IMR-90 (cell line): Measurements from ENCODE around the gene IL19. TPM values are rescaled to one million over a fixed set of nuclear protein-coding genes. Genes with fewer than 3 reads are reported as not detected.

Source experiments
- ATAC-seq: fragments of 200-7000 bp; cut with Tn5 transposase; 2 replicates; pipeline ENCODE4 v1.9.1; 2020; ENCODE audit warnings: low read depth, mild to moderate bottlenecking, moderate library complexity
- BruUV-seq: library from RNA; stranded (reverse); fragments of 400-500 nt; replicated peaks from 2 replicates; lab custom pipeline; 2021; lab: Mats Ljungman, UMichigan
- CTCF ChIA-PET: fragments of 300-600 bp; formaldehyde crosslinking; extraction: SDS; loops from one replicate; lab custom pipeline; 2021; ENCODE audit warnings: antibody characterized with exemption; lab: Yijun Ruan, JAX
- POLR2A ChIA-PET: fragments of 300-600 bp; sonication (Branson Sonifier 250); formaldehyde crosslinking; loops from one replicate; lab custom pipeline; 2022; ENCODE audit warnings: antibody characterized with exemption; ENCODE audit not compliant: unreplicated experiment; lab: Charles Lee
- DNase-seq: peaks from one replicate; pipeline ENCODE4 v3.0.0; 2013
- H2AFZ ChIP-seq: replicated peaks from 2 replicates; pipeline ENCODE3; 2013; ENCODE audit warnings: low read length, mild to moderate bottlenecking; ENCODE audit not compliant: poor library complexity
- H2AK5ac ChIP-seq: 2 replicates; pipeline ENCODE4 v1.6.1; 2013; ENCODE audit warnings: low read depth, low read length, inconsistent platforms
- H2AK9ac ChIP-seq: replicated peaks from 2 replicates; pipeline ENCODE3; 2013; ENCODE audit warnings: mild to moderate bottlenecking, low read depth, low read length, moderate library complexity; ENCODE audit not compliant: poor library complexity
- H2BK120ac ChIP-seq: 2 replicates; pipeline ENCODE4 v1.6.1; 2013; ENCODE audit warnings: low read depth, low read length, inconsistent platforms
- H2BK15ac ChIP-seq: 3 replicates; pipeline ENCODE4 v1.6.1; 2013; ENCODE audit warnings: low read depth, low read length, inconsistent platforms
- H2BK20ac ChIP-seq: 2 replicates; pipeline ENCODE4 v1.6.1; 2013; ENCODE audit warnings: low read depth, mild to moderate bottlenecking, inconsistent platforms, low read length, moderate library complexity
- H2BK5ac ChIP-seq: 2 replicates; pipeline ENCODE4 v1.6.1; 2013; ENCODE audit warnings: mild to moderate bottlenecking, low read depth, low read length, inconsistent platforms; ENCODE audit not compliant: poor library complexity, severe bottlenecking
- H3K14ac ChIP-seq: replicated peaks from 2 replicates; pipeline ENCODE4 v1.6.1; 2013; ENCODE audit warnings: low read depth, low read length, inconsistent platforms
- H3K18ac ChIP-seq: 2 replicates; pipeline ENCODE4 v1.6.1; 2013; ENCODE audit warnings: low read depth, low read length, control low read depth
- H3K23ac ChIP-seq: 2 replicates; pipeline ENCODE4 v1.6.1; 2013; ENCODE audit warnings: low read depth, low read length, inconsistent platforms
- H3K27ac ChIP-seq: 2 replicates; pipeline ENCODE4 v1.5.1; 2013; ENCODE audit warnings: mild to moderate bottlenecking, control low read depth, low read length; ENCODE audit not compliant: insufficient read depth
- H3K27me3 ChIP-seq: 2 replicates; pipeline ENCODE4 v1.6.1; 2013; ENCODE audit warnings: low read length; ENCODE audit not compliant: control insufficient read depth, insufficient read depth
- H3K36me3 ChIP-seq: 2 replicates; pipeline ENCODE4 v1.6.1; 2013; ENCODE audit warnings: low read length, mixed read lengths; ENCODE audit not compliant: control insufficient read depth, insufficient read depth
- H3K4ac ChIP-seq: 2 replicates; pipeline ENCODE4 v1.6.1; 2013; ENCODE audit warnings: low read depth, low read length, inconsistent platforms
- H3K4me1 ChIP-seq: 2 replicates; pipeline ENCODE4 v1.6.1; 2013; ENCODE audit warnings: low read length, mixed read lengths; ENCODE audit not compliant: control insufficient read depth, insufficient read depth
- H3K4me2 ChIP-seq: 2 replicates; pipeline ENCODE4 v1.6.1; 2013; ENCODE audit warnings: low read depth, mild to moderate bottlenecking, control low read depth, low read length, moderate library complexity
- H3K4me3 ChIP-seq: 2 replicates; pipeline ENCODE4 v1.5.1; 2013; ENCODE audit warnings: low read depth, mild to moderate bottlenecking, control low read depth, low read length, moderate library complexity; ENCODE audit not compliant: insufficient read depth
- H3K56ac ChIP-seq: 2 replicates; pipeline ENCODE4 v1.6.1; 2013; ENCODE audit warnings: low read length, inconsistent platforms; ENCODE audit not compliant: insufficient read depth; ENCODE audit errors: extremely low read depth
- H3K79me1 ChIP-seq, 2 experiments: 2 replicates each; pipeline ENCODE4 v1.6.1; 2013; ENCODE audit warnings: low read length in 2 of 2, inconsistent platforms in 1 of 2, low read depth in 1 of 2
- H3K9ac ChIP-seq: 2 replicates; pipeline ENCODE4 v1.6.1; 2013; ENCODE audit warnings: low read depth, low read length, control low read depth
- H3K9me1 ChIP-seq: 2 replicates; pipeline ENCODE4 v1.6.1; 2013; ENCODE audit warnings: low read length, inconsistent platforms; ENCODE audit not compliant: insufficient read depth
- H3K9me3 ChIP-seq: 2 replicates; pipeline ENCODE4 v1.6.1; 2013; ENCODE audit warnings: low read length; ENCODE audit not compliant: control insufficient read depth, insufficient read depth
- H4K20me1 ChIP-seq: 2 replicates; pipeline ENCODE4 v1.6.1; 2013; ENCODE audit warnings: low read length, inconsistent platforms; ENCODE audit not compliant: insufficient read depth
- H4K5ac ChIP-seq: 2 replicates; pipeline ENCODE4 v1.6.1; 2013; ENCODE audit warnings: mild to moderate bottlenecking, low read depth, low read length, control low read depth
- H4K8ac ChIP-seq, 2 experiments: 2 replicates each; pipeline ENCODE4 v1.6.1; 2013; ENCODE audit warnings: low read depth in 2 of 2, low read length in 2 of 2, control low read depth in 1 of 2, inconsistent platforms in 1 of 2
- H4K91ac ChIP-seq: 2 replicates; pipeline ENCODE4 v1.6.1; 2013; ENCODE audit warnings: low read depth, low read length, inconsistent platforms; ENCODE audit not compliant: insufficient read depth
- POLR2A ChIP-seq: IDR thresholded peaks from 2 replicates; pipeline ENCODE4 v1.6.1; 2012; ENCODE audit warnings: mild to moderate bottlenecking, low read depth, low read length
- WGBS, 2 experiments: methylation state at CpG; one replicate each; pipeline versions ENCODE4 v1.1.5 to v1.1.7; 2013; ENCODE audit warnings: missing lambda C conversion rate in 2 of 2; ENCODE audit not compliant: insufficient read length in 1 of 2; ENCODE audit errors: extremely low coverage in 2 of 2; 5-methylcytosine and 5-hydroxymethylcytosine counted together
- dilution Hi-C: fragments of 300-500 bp; cut with HindIII; formaldehyde crosslinking; loops from one replicate; pipeline ENCODE4 v1.14.3; 2018; ENCODE audit warnings: low sequenced_read_pairs; ENCODE audit not compliant: unreplicated experiment
- in situ Hi-C: fragments of 300-500 bp; cut with MboI; formaldehyde crosslinking; loops from 3 replicates; pipeline ENCODE4 v1.14.3; 2019; ENCODE audit warnings: low sequenced_read_pairs, inconsistent platforms, mixed read lengths
- intact Hi-C: fragments of 100-400 bp; cut with micrococcal nuclease; formaldehyde crosslinking; loops from 2 replicates; pipeline ENCODE4 v1.10.0; 2022
- polyA plus RNA-seq, 3 experiments: library from polyadenylated mRNA; depleted of rRNA; stranded (reverse); fragments of >200 nt; gene quantifications; 2 replicates each; pipeline ENCODE4 v1.2.3, GENCODE V29; 2012; ENCODE audit warnings: low replicate concordance in 1 of 3
- total RNA-seq: library from RNA; depleted of rRNA; stranded (reverse); fragments of >200 nt; gene quantifications from 2 replicates; pipeline ENCODE4 v1.2.3, GENCODE V29; 2012

The IL19 gene
- total and polyA plus RNA-seq, 2 of the 4 experiments (the other 2 are of a cell fraction): not detected

DNA sequence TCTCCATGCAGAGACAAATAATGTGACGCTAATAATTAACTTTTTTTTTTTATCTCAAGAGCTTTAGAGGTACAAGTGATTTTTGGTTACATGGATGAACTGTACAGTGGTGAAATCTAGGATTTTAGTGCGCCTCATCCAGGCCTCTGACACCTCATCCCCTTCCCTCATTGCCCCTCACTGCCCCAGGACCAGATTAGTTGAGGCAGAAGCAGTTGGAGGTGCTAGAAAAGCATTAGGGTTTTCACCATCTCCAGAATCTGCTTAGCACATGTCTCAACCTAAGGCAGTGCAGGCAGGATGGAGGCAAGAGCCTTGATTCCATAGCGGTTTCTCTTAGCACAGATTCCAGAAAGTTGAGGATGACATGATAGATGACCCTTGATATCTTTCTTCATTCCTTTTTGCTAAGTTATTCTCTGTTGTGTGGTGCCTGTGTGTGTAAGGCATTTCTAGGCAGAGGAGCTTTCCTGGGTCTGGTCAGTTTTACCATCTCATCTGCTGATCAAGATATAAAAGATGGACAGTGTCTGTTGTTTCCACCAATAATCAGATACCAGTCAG lies 18.0 kb downstream of the IL19 start:
- no peak overlapping the region for H2BK5ac ChIP-seq
- H3K14ac ChIP-seq: no peak overlapping the region
- no peak overlapping the region for H3K4ac ChIP-seq
- peaks cover 5% of the 10 kb centered on the region for H3K4me1 ChIP-seq
- DNase-seq: no peak
- dilution Hi-C loops: no loop called here
- in situ Hi-C loops: no loop called here
- no peaks in the 10 kb centered on the region for H3K9me3 ChIP-seq
- H3K79me1 ChIP-seq: no peaks in the 10 kb centered on the region
- H2BK20ac ChIP-seq: no peak overlapping the region
- no peak overlapping the region for H3K9ac ChIP-seq
- no peak overlapping the region for H4K91ac ChIP-seq
- intact Hi-C loops: no loop called here
- no peak overlapping the region for H4K5ac ChIP-seq
- H3K27ac ChIP-seq: no peak overlapping the region
- ChIA-PET POLR2A (no interaction called here), CTCF (no interaction called here)
- H2AFZ ChIP-seq: no peak overlapping the region
- no peak overlapping the region for H3K56ac ChIP-seq
- WGBS, 2 experiments: no CpG with 5 or more reads among the region's 3 CpGs
- H3K9me1 ChIP-seq: peaks cover 8% of the 10 kb centered on the region; the same call in 1 of the 2 replicates
- H4K20me1 ChIP-seq: no peaks in the 10 kb centered on the region
- BruUV-seq: no TSS peak
- H2AK5ac ChIP-seq: no peak overlapping the region; the same call in 1 of the 2 replicates
- no peak overlapping the region for H4K8ac ChIP-seq
- H3K4me3 ChIP-seq: no peak overlapping the region
- H2BK120ac ChIP-seq: no peak overlapping the region
- no peak overlapping the region for H2BK15ac ChIP-seq
- no peak overlapping the region for H2AK9ac ChIP-seq
- no peak overlapping the region for H3K18ac ChIP-seq
- 0 out of 2 replicates have a peak overlapping the region, but pooled peaks have one; percentile 9 for H3K23ac ChIP-seq
- ATAC-seq: no peak
- no peaks in the 10 kb centered on the region; the same call in 1 of the 2 replicates for H3K27me3 ChIP-seq
- H3K36me3 ChIP-seq: no peaks in the 10 kb centered on the region
- no peak overlapping the region for H3K4me2 ChIP-seq
- no peak for TF ChIP-seq POLR2A
